GM12878 (cell line): Measurements from ENCODE around the gene PDK1. TPM values are rescaled to one million over a fixed set of nuclear protein-coding genes. Genes with fewer than 3 reads are reported as not detected.

ENCODE experiments used
- ATAC-seq: fragments of 200-7000 bp; cut with Tn5 transposase; 3 replicates; pipeline ENCODE4 v1.9.1; 2020; ENCODE audit warnings: mild to moderate bottlenecking, moderate library complexity
- BruUV-seq: library from RNA; stranded (reverse); fragments of 400-500 nt; replicated peaks from 2 replicates; lab custom pipeline; 2021; lab: Mats Ljungman, UMichigan
- CTCF ChIA-PET: fragments of 300-600 bp; sonication (Branson Sonifier 250); formaldehyde crosslinking; extraction: SDS; loops from one replicate; lab custom pipeline; 2021; ENCODE audit warnings: inconsistent platforms; lab: Yijun Ruan, JAX
- POLR2A ChIA-PET: fragments of 350-600 bp; formaldehyde crosslinking; extraction: SDS; loops from one replicate; lab custom pipeline; 2021; ENCODE audit warnings: inconsistent platforms; lab: Charles Lee
- RAD21 ChIA-PET: fragments of 300-600 bp; sonication (Branson Sonifier 250); formaldehyde crosslinking; loops from one replicate; lab custom pipeline; 2023; ENCODE audit warnings: antibody characterized with exemption; ENCODE audit not compliant: unreplicated experiment; lab: Charles Lee
- SMC1A ChIA-PET: fragments of 300-600 bp; sonication (Branson Sonifier 250); formaldehyde crosslinking; loops from one replicate; lab custom pipeline; 2023; ENCODE audit not compliant: unreplicated experiment, uncharacterized antibody; lab: Charles Lee
- DNase-seq: peaks from one replicate; pipeline ENCODE4 v3.0.0-alpha.2; 2011; ENCODE audit warnings: low read depth, low spot score
- FAIRE-seq: peaks from 3 replicates; lab custom pipeline; 2011; peaks lifted over from hg19 to GRCh38; lab: Jason Lieb, UNC
- H2AFZ ChIP-seq: 2 replicates; pipeline ENCODE4 v1.6.0; 2011; ENCODE audit warnings: low read depth, low read length, control low read depth; ENCODE audit not compliant: control insufficient read depth
- H3K27ac ChIP-seq: 2 replicates; pipeline ENCODE4 v1.5.1; 2011; ENCODE audit warnings: control low read depth; ENCODE audit not compliant: control insufficient read depth, insufficient read depth
- H3K27me3 ChIP-seq, 2 experiments: replicated peaks in 1 of 2; 2 replicates each; pipeline versions ENCODE4 v1.6.0 to v1.6.1; 2011; ENCODE audit warnings: low read length in 1 of 2; ENCODE audit not compliant: control insufficient read depth in 2 of 2, insufficient read depth in 2 of 2
- H3K36me3 ChIP-seq, 2 experiments: 2 replicates each; pipeline ENCODE4 v1.5.1; 2011; ENCODE audit warnings: low read length in 1 of 2; ENCODE audit not compliant: control insufficient read depth in 2 of 2, insufficient read depth in 2 of 2
- H3K4me1 ChIP-seq: 2 replicates; pipeline ENCODE4 v1.6.1; 2011; ENCODE audit warnings: mild to moderate bottlenecking, low read length, moderate library complexity, mixed read lengths; ENCODE audit not compliant: control insufficient read depth, insufficient read depth
- H3K4me2 ChIP-seq: 2 replicates; pipeline ENCODE4 v1.6.0; 2011; ENCODE audit warnings: control low read depth; ENCODE audit not compliant: control insufficient read depth, insufficient read depth
- H3K4me3 ChIP-seq: fragments of 200-600 bp; sonication (generic); 2 replicates; pipeline ENCODE4 v1.5.1; 2016
- H3K79me2 ChIP-seq: 2 replicates; pipeline ENCODE4 v1.6.0; 2011; ENCODE audit warnings: low read length; ENCODE audit not compliant: control insufficient read depth, insufficient read depth
- H3K9ac ChIP-seq: 2 replicates; pipeline ENCODE4 v1.8.0; 2011; ENCODE audit warnings: low read length, control low read depth, mixed read lengths; ENCODE audit not compliant: control insufficient read depth, insufficient read depth
- H3K9me3 ChIP-seq: replicated peaks from 3 replicates; pipeline ENCODE4 v1.5.1; 2011; ENCODE audit warnings: mild to moderate bottlenecking, low read length; ENCODE audit not compliant: control insufficient read depth, insufficient read depth
- H4K20me1 ChIP-seq: 2 replicates; pipeline ENCODE4 v1.6.0; 2011; ENCODE audit not compliant: control insufficient read depth, insufficient read depth
- ATF3 ChIP-seq: IDR thresholded peaks from 2 replicates; pipeline ENCODE4 v1.6.1; 2011; ENCODE audit warnings: low read depth, mild to moderate bottlenecking, low read length, moderate library complexity, borderline replicate concordance; ENCODE audit errors: extremely low read depth
- BACH1 ChIP-seq: fragments of 450-650 bp; IDR thresholded peaks from 2 replicates; pipeline ENCODE4 v1.6.1; 2017; ENCODE audit warnings: mild to moderate bottlenecking, borderline replicate concordance
- BMI1 ChIP-seq: fragments of 450-650 bp; IDR thresholded peaks from 2 replicates; pipeline ENCODE4 v1.6.1; 2016; ENCODE audit warnings: mild to moderate bottlenecking, moderate library complexity, borderline replicate concordance
- FOS ChIP-seq: IDR thresholded peaks from 3 replicates; pipeline ENCODE4 v1.6.1; 2011; ENCODE audit warnings: borderline replicate concordance; ENCODE audit not compliant: insufficient read length; ENCODE audit errors: extremely low read depth
- HDGF ChIP-seq: fragments of 450-650 bp; IDR thresholded peaks from 2 replicates; pipeline ENCODE4 v1.6.1; 2016; ENCODE audit warnings: antibody characterized with exemption
- IKZF1 ChIP-seq: fragments of 450-650 bp; conservative IDR thresholded peaks from 2 replicates; pipeline ENCODE4 v1.6.1; 2017; ENCODE audit warnings: antibody characterized with exemption, mild to moderate bottlenecking
- PRDM15 ChIP-seq: fragments of 450-650 bp; formaldehyde crosslinking; IDR thresholded peaks from 2 replicates; pipeline ENCODE4 v1.4.0; 2020; ENCODE audit warnings: mild to moderate bottlenecking, moderate library complexity
- SMAD1 ChIP-seq: fragments of 450-650 bp; IDR thresholded peaks from 2 replicates; pipeline ENCODE4 v1.6.1; 2018; ENCODE audit warnings: mild to moderate bottlenecking, low read depth; ENCODE audit not compliant: partially characterized antibody
- STAT3 ChIP-seq: IDR thresholded peaks from 2 replicates; pipeline ENCODE4 v1.6.1; 2011; ENCODE audit warnings: low read depth, low read length, improper control_type of control experiment
- ZBED1 ChIP-seq: IDR thresholded peaks from 2 replicates; pipeline ENCODE4 v1.6.1; 2016; ENCODE audit warnings: borderline replicate concordance
- ZNF687 ChIP-seq: fragments of 450-650 bp; IDR thresholded peaks from 2 replicates; pipeline ENCODE4 v1.6.1; 2017; ENCODE audit warnings: mild to moderate bottlenecking, moderate library complexity
- WGBS: methylation state at CpG from one replicate; pipeline ENCODE4 v1.1.6; 2016; ENCODE audit warnings: low lambda C conversion rate; ENCODE audit not compliant: insufficient replicate concordance, insufficient coverage; ENCODE audit errors: missing lambda C conversion rate; 5-methylcytosine and 5-hydroxymethylcytosine counted together
- in situ Hi-C: fragments of 300-500 bp; cut with MboI; formaldehyde crosslinking; loops from 9 replicates; pipeline ENCODE4 v1.14.3; 2018; ENCODE audit warnings: mixed read lengths
- intact Hi-C: fragments of 100-400 bp; cut with micrococcal nuclease; formaldehyde crosslinking; loops from one replicate; pipeline ENCODE4 v1.14.2; 2022; ENCODE audit not compliant: unreplicated experiment
- polyA plus RNA-seq, 11 experiments: library from polyadenylated mRNA; depleted of rRNA in 4 of 11; unstranded in 6 of 11; stranded (reverse) in 5 of 11; fragments of >200 nt; fragmentation: Nextera tagmentation in 4 of 11; fragmentation: Illumina TruSeq in 1 of 11; extraction: Ambion mirVana in 4 of 11; extraction: Trizol in 1 of 11; gene quantifications; 1 replicate in 1 of 11; 2 replicates in 10 of 11; pipeline versions ENCODE4 v1.2.1 to v1.2.3, GENCODE V29; 2011 to 2016; ENCODE audit warnings: inconsistent platforms in 2 of 11, missing spikeins in 2 of 11, low read depth in 1 of 11
- total RNA-seq, 4 experiments: library from RNA; depleted of rRNA in 3 of 4; stranded (reverse); fragments of >200 nt in 3 of 4; fragmentation: Illumina TruSeq in 1 of 4; extraction: Trizol in 1 of 4; gene quantifications; 2 replicates each; pipeline versions ENCODE4 v1.2.1 to v1.2.3, GENCODE V29; 2013 to 2021

The PDK1 gene
- total and polyA plus RNA-seq, 10 of the 15 experiments (the other 5 are each of a cell fraction or from before 2014, with no cell fraction given): 5.3 to 128 (median 17.1) TPM

DNA sequence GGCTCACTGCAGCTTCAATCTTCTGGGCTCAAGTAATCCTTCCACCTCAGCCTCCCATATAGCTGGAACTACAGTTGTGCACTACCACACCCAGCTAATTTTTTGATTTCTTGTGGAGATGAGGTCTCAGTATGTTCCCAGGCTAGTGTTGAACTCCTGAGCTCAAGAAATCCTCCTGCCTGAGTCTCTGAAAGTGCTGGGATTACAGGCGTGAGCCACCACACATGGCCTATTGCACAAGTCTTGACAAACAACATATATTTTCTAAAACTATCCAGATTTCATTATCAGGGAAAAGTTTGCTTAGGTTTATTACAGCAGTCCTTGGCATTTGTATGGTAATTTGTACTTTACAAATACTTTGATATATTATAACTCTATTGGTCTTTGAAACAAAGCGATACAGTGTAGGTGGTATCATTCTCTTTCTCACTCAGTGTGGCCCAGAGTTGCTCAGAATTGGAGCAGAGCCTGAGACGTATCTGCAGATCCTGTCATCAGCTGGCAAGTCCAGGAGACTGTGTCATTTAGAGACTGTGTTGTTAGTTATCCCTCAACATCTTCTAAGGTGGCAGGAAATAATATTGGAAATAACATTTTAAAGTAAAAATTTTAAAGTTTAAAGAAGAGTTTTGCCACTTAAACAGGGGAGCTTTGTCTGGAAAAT is 41.4 kb downstream of the PDK1 start:
- Histone ChIP-seq H3K4me1 (no peaks in the 10 kb centered on the region), H3K36me3 (peaks cover 0 to 24% of the 10 kb centered on the region in 2 experiments; a peak in 3 of 4 replicates), H3K27ac (peak overlapping the region; percentile 48; the same call in 1 of the 2 replicates), H2AFZ (no peak overlapping the region), H3K79me2 (no peaks in the 10 kb centered on the region), H3K27me3 (no peaks in the 10 kb centered on the region), H3K4me3 (no peak overlapping the region), H3K9ac (no peak overlapping the region), H3K4me2 (no peak overlapping the region), H4K20me1 (no peaks in the 10 kb centered on the region), H3K9me3 (no peaks in the 10 kb centered on the region)
- in situ Hi-C loops (no loop called here), intact Hi-C loops (no loop called here)
- FAIRE-seq (no peak), ATAC-seq (no peak), DNase-seq (no peak)
- ChIA-PET CTCF (interaction anchor here (0.9 to 2.7 kb wide), 2 partner anchors 10 to 113 kb away, joined by 3 to 10 read pairs; no protein-coding TSS in a partner anchor), RAD21 (no interaction called here), SMC1A (interaction anchor here (1.2 to 1.8 kb wide), 3 partner anchors 10 to 38 kb away, joined by 3 to 5 read pairs (median 4); no protein-coding TSS in a partner anchor), POLR2A (no interaction called here)
- 63% methylated on average over 3 of the region's 3 CpGs for WGBS
- TF ChIP-seq HDGF (no peak), ATF3 (no peak), BACH1 (no peak), IKZF1 (no peak), BMI1 (no peak), ZNF687 (no peak), STAT3 (no peak), ZBED1 (no peak), SMAD1 (no peak), PRDM15 (CRISPR knock-in tag) (no peak), FOS (no peak)
- BruUV-seq: no TSS peak
